ENCODE measurements around the gene TANGO2.

Gene TANGO2, protein sequence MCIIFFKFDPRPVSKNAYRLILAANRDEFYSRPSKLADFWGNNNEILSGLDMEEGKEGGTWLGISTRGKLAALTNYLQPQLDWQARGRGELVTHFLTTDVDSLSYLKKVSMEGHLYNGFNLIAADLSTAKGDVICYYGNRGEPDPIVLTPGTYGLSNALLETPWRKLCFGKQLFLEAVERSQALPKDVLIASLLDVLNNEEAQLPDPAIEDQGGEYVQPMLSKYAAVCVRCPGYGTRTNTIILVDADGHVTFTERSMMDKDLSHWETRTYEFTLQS

GRCh38 chr22:20020533-20021195 is at the start of gene TANGO2:
Gene TANGO2, plus strand, starts transcription at chr22:20021110. Its CDS starts 15,689 bp downstream, at chr22:20036799.
- no peak for DNase-seq

GRCh38 chr22:19971276-19972124 is 49.4 kb upstream of the TANGO2 start:
- no peak for DNase-seq

- no peak for DNase-seq
Observed at GRCh38 chr22:19972251-19972650, 48.7 kb upstream of the TANGO2 start.

DNA sequence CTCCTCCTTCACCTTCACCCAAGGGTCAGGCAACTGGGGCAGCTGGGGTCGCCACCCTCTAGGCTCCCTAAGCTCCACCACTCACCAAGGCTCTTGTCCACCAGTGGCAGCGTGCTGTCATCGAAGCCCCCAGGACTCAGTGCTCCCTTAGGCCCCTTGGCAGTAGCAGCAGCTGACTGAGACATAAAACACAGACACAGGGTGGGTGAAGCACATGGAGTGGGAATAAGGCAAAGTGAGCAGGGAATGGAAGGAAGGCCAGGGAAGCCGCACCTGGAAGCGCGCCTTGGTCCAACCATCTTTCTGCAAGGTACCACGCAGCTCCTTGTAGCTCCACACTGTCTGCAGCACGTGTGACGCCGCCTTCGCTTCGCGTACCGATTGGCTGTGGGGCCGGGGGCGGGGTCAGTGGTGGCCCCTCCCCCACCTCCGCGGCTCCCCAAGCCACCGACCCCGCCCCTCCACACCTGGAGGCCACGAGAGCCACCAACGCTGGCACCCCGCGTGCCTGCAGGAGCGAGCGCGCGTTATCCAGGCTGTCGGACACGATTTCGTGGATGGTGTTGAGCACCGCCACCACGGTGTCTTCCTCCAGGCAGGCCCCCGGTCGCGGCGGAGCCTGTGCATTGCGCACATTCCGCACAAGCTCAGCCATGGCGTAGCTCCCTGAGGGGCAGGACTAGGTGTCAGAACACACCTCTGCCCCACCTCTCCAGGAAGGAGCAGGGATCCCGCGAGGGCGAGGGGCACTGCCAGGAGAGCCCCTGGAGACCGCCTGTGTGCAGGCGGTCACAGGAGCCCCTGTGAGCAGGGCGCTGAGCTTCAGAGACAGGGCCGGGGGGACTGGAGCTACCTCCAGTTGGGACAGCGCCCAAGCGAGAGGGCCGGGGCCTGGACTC is 48.0 kb upstream of the TANGO2 start:
- DNase-seq, result no peak

GRCh38 chr22:19973551-19974267 is 47.2 kb upstream of the TANGO2 start:
- DNase-seq, result no peak

GRCh38 chr22:19974268-19974861 is 46.5 kb upstream of the TANGO2 start:
- no peak for DNase-seq

GRCh38 chr22:19974935-19975706 is 45.8 kb upstream of the TANGO2 start:
- DNase-seq, result no peak

DNA sequence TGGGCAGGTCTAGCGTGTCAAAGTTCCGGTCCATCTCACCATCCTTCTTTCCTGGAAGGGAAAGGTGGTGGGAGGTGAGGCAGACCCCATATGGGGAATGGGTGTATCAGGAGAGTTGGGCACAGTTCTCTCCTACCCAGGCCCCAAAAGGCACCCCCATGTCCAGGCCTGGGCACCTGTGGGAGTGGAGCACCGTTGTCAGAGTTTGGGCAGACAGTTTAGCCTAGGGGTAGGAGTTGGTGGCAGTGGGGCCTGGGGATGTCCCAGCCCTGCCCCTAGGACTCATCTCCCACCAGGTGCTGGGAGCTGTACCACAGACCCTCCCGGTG is 45.2 kb upstream of the TANGO2 start:
- DNase-seq, result no peak

DNA sequence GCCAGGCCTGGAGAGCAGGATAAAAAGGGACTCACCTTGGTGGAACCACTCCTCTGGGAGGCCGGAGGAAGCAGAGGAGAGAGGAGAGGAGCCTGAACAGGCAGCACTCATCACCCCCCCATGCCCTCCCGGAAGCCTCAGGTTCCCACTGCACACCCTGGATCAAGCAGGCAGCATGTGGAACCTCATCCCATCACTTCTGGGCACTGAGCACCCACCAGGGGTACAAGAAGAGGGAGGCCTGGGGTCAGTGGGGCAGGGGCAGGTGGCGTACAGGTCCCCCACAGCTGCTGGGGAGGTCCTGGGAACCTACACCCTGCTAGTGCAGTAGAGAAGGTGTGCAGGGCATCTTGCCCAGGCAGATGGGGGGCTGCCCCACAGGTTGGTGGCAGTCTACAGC is 44.2 kb upstream of the TANGO2 start:
- no peak for DNase-seq

DNA sequence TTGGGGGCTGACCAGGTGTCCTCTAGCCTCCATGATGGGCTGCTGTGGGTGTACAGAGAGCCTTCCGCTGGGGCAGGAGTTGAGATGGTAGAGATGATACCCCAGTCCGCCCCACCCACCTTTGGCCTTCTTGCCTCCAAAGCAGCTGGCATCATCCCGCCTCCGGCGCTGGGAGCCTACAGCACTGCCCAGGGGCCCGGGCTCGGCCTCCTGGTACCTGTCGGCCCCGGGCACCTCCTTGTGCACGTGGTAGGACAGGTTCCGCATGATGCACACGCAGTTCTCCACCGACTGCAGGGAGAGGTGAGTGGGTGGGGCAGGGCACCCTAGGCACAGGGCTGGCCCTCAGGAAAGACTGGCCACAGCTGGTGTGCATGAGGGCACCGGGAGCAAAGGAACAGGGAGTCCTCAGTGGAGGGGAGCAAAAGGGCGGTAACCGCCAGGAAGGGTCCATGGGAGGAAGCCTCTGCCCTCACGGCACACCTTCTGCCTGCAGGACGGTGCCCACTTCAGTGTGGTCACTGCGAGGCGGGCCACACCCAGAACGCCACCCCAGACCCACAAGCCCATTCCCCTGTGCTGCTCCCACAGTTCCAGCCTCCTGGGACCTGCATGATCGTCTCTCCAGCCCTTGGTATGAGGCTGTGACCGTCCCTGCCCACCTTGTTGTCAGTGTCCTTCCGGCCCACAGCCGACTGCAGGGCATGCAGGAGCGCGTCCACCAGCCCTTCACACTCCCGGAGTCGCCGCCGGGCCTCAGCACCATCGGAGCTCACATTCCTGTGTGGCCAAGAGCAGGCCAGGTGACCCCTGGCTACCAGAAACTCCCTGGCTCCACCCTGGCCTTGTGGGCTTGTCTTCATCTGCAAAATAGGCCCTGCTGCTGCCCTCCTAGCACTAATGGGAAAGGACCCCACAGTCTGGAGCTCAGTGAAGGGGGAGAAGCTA is 43.3 kb upstream of the TANGO2 start:
- DNase-seq, result no peak

DNA sequence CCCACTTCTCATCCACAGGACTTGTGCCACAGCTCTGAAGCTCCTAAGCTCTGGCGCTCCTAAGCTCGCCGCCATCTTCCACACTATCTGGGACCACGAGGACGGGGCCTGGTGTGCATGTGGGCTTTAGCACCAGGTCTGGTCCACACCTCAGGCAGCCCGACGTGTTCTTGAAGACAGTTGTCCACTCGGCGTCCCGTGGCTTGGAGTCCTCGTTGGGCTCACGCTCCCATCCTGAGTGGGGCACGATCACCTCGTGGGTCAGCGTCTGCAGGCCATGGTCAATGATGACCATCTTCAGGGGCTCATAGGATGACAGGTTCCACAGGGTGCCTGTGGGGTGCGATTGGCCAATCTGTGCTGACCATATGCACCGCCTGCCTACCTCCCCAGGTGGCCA is 42.2 kb upstream of the TANGO2 start:
- no peak for DNase-seq

DNA sequence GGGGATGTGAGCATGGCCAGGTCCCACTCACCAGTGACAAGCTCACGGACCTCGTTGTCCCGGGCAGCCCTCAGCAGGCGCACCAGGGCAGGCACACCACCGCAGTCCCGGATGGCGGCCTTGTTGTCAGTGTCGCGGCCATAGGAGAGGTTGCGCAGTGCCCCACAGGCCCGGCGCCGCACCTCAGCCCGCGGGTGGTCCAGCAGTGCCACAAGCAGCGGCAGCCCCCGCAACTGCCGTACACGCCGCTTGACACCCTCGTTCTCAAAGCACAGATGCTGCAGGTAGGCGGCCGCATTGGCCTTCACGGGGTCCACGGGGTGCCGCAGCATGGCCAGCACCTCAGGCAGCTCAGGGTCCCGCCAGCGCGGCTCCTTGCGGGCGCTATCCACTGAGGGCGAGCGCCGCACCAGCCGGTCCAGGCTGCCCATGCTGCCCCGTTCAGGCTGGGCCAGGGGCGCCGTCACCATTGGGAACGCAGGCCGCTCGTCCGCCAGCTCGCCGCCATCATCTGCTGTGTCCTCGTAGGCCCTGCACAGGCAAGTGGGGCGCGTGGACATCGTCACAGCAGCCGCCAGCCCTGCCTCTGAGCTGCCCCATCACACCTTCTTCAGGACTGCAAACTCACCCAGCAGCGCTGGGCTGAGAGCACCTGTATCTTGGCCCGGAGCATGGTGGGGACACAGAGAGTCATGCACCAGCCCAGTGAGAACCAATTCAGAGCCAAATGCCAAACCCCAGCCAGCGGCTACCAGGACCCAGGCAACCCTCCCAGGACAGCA is 41.0 kb upstream of the TANGO2 start:
- DNase-seq, result no peak

- no peak for DNase-seq
Observed at GRCh38 chr22:19980766-19981165, 40.1 kb upstream of the TANGO2 start.

- no peak for DNase-seq
Observed at GRCh38 chr22:19981171-19981960, 39.5 kb upstream of the TANGO2 start.

DNA sequence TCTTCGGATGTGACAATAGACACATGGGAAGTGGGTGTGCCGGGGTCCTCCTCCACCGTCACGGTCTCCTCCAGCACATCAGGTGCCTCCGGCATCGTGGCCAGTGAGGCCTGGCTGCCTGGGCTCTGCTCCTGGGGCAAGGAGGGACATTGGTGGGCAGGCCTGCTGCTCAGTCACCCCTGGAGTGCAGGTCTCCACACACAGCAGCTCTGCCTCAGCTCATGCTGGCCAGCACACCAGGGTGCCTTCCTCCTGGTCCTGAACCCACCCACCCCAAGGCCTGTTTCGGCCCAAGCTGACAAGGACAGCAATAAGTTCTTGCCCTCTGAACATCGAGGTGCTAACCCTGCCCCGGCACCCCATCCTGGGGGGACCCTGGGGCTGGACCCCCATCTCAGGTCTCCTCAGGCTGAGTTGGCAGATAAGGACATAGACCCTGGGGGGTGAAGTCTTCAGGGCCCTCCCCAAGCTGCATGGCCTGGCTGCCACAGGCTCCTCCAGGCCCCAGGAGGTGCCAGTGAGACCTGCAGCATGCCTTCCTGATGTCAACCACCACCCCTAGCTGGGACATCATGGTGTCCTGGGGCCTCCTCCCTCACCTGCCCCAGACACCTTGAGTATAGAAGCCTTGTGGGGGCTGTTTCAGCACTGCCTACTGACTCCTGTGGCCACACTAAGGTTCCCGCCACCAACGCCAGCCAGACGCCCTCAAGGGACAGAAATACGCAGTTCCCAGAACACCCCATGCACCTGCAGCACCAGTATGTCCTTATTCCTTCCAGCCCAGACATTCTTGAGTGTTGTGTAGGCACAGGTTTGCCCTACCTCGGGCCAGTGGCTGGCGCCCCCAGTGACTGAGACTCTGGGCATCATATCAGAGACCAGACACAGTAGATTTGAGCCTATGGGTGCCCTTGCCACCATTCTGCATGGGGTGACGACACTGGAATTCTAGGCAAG is 38.7 kb upstream of the TANGO2 start:
- no peak for DNase-seq

- no peak for DNase-seq
Observed at GRCh38 chr22:19982991-19983578, 37.8 kb upstream of the TANGO2 start.

All from cortex of kidney (tissue), 1 donor.